GM18951 (cell line): ENCODE results near the gene INPP5D.
"Not testable (repeated sequence)": the region's sequence is repeated elsewhere in the genome, so short reads cannot be mapped to it uniquely, and the experiment has no call there.

Experiments used
- POLR2A ChIP-seq: IDR thresholded peaks from 4 replicates; pipeline ENCODE4 v1.6.1; 2011; ENCODE audit warnings: mild to moderate bottlenecking; ENCODE audit not compliant: insufficient read length, insufficient read depth; ENCODE audit errors: extremely low read depth
- in situ Hi-C: fragments of 300-500 bp; cut with MboI; formaldehyde crosslinking; loops from one replicate; pipeline ENCODE4 v1.12.0; 2022; ENCODE audit warnings: low sequenced_read_pairs, mixed read lengths, inconsistent platforms; ENCODE audit not compliant: unreplicated experiment

Gene INPP5D

DNA sequence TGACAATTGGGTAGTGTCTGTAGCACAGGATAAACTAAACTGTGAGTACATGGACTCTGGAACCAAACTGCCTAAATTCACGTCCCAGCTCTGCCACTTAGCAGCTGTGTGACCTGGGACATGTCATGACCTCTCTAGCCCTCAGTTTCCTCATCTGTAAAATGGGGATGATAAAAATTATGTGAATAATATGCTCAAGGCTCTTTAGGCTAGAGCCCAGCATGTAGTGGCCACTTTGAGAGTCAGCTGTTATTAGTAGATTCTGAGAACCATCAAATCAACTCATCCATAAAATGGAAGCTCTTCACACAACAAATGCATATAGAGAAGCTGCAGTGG, 87.7 kb downstream of the INPP5D start:
- no peak for TF ChIP-seq POLR2A
- in situ Hi-C loops, result no loop called here

DNA sequence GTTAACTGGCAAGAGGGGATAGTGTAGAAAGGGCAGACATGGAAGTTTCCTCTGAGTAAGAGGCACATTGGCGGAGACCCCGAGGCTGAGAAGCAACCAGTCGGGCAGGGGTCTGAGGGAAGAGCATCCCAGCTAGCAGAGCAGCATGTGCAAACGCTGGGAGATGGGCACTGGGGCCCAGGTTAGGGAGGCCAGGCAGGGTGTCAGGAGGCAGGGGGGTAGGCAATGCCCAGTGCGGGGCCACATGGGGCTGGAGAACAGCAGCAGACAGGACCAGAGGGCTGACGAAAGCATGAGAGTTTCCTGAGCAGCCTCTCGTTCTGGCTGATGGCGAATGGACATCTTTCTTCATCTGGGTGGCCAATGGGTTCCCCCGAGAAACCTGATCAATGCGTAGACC, 88.2 kb downstream of the INPP5D start:
- in situ Hi-C loops, result no loop called here
- TF ChIP-seq POLR2A, result no peak

DNA sequence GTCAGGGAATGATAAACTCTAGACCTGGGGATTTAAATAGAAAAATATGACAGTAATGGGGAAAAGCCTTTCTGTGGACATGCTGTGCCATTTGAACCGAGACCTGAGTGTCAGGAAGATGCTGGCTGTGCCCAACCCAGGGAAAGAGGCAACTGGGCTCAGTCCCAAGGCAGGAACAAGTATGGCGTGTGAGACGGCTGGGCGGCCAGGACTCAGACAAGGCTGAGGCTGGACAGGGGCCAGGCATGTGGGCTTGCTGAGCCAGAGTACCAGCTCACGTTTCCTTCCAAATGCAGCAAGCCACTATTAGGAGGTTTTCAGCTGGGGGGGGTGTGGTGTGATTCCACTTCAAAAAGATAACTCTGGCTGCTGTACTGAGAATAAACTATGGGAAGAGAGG, 92.4 kb downstream of the INPP5D start:
- in situ Hi-C loops, result no loop called here
- TF ChIP-seq POLR2A, result no peak

- no peak for TF ChIP-seq POLR2A
- in situ Hi-C loops, result no loop called here
Measured at GRCh38 chr2:233153146-233153798, 93.1 kb downstream of the INPP5D start.

GRCh38 chr2:233156001-233156400, 95.9 kb downstream of the INPP5D start:
- peak; percentile 16 for TF ChIP-seq POLR2A
- in situ Hi-C loops, result no loop called here

GRCh38 chr2:233156461-233156860, 96.3 kb downstream of the INPP5D start:
- in situ Hi-C loops, result not testable (repeated sequence)

DNA sequence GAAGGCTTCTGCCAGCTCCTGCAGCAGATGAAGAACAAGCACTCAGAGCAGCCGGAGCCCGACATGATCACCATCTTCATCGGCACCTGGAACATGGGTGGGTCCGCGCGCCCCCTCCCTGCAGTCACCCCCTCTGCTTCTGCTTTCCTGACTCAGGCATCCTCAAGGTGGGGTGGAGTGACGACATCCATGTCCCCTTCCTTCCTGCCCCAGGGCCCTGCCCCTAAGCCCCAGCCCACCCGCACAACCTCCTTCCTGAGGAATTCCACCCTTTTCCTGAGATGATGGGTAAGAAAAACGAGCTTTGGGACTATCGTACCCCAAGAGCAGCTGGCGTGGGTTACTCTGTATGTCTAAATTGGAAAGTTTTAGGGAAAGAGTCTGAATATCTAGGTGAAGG, 101.6 kb downstream of the INPP5D start:
- TF ChIP-seq POLR2A, result no peak
- in situ Hi-C loops, result no loop called here

DNA sequence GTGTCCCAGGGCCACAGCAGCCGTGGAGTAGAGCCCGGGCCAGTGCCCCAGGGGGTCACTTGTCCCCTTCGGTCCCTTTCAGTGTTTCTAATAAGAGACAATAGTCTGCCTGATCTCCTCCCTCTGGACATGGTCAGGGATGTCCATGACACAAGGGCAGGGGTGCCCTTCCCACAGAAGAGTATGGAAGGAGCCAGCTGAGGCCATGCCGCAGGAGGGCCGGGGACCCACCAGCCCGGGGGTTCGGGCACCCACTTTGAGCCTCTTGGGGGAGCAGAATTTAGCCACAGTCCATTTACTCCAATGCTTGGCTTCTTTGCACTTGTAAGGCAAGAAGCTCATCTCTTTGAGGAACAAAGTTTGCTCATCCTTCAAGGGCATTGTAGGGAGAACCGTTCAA, 102.6 kb downstream of the INPP5D start:
- no peak for TF ChIP-seq POLR2A
- in situ Hi-C loops, result no loop called here

GRCh38 chr2:233163486-233164103, 103.5 kb downstream of the INPP5D start:
- TF ChIP-seq POLR2A, result no peak
- in situ Hi-C loops, result no loop called here

DNA sequence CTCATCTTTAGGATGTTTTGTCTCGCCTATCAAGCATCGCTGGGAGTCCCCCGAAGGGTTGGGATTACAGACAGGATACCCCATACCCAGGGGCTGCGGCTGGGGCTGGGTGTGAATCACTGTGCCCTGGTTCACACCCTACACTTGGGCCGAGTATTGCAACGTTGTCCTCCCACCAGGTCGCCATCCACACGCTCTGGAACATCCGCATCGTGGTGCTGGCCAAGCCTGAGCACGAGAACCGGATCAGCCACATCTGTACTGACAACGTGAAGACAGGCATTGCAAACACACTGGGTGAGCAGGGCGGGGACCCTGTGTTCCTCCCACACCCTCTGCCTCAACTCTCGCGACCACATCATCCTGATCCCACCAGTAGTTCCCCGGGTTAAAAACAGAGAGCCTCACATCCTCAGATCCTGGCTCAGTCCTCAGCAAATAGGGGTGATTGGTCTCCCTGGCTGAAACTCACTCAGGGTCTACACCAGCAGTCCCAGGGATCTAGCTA, 104.0 kb downstream of the INPP5D start:
- in situ Hi-C loops, result no loop called here

DNA sequence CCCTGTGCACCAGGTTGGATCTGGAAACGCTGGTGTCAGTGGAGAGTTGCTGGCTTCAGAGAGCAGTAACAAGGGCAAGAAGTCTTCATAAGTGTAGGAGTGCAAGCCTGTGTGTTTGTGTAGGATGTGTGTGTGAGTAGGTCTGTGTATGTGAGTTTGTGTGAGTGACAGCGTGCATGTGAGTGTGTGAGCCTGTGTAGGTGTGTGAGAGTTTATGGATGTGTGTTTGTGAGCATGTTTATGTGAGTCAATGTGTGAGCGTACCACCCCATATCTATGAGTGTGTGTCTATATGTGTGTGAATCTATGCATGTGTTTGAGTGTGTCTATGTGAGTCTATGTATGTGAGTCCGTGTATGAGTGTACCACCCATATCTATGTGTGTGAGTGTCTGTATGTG, 104.8 kb downstream of the INPP5D start:
- no peak for TF ChIP-seq POLR2A
- in situ Hi-C loops, result no loop called here

More for the DNA sequence above, 104.0 kb downstream of the INPP5D start:
- no peak for TF ChIP-seq POLR2A

GRCh38 chr2:233165543-233165894, 105.4 kb downstream of the INPP5D start:
- in situ Hi-C loops, result no loop called here
- no peak for TF ChIP-seq POLR2A

- in situ Hi-C loops, result no loop called here
- TF ChIP-seq POLR2A, result no peak
Measured at GRCh38 chr2:233165895-233166661, 105.9 kb downstream of the INPP5D start.

GRCh38 chr2:233168445-233168844, 108.3 kb downstream of the INPP5D start:
- no peak for TF ChIP-seq POLR2A
- in situ Hi-C loops, result no loop called here
